H1 (cell line): Measurements from ENCODE around the gene FBN1. TPM values are rescaled to one million over a fixed set of nuclear protein-coding genes. Genes with fewer than 3 reads are reported as not detected.

Experiments
- BCL11A ChIP-seq, 2 experiments: IDR thresholded peaks; one replicate each; pipeline ENCODE4 v1.6.1; 2011; ENCODE audit warnings: low read depth in 2 of 2, low read length in 2 of 2, mild to moderate bottlenecking in 2 of 2
- BRCA1 ChIP-seq: IDR thresholded peaks from 2 replicates; pipeline ENCODE4 v1.6.1; 2012; ENCODE audit warnings: low read depth, low read length, improper control_type of control experiment
- CEBPB ChIP-seq: IDR thresholded peaks from 2 replicates; pipeline ENCODE4 v1.6.1; 2012; ENCODE audit warnings: low read depth, low read length
- EZH2 ChIP-seq: fragments of 200-600 bp; sonication (generic); IDR thresholded peaks from 2 replicates; pipeline ENCODE4 v1.7.1; 2012; ENCODE audit warnings: low read depth, mild to moderate bottlenecking, moderate library complexity, low read length, inconsistent platforms; ENCODE audit not compliant: severe bottlenecking
- FOSL1 ChIP-seq: IDR thresholded peaks from 2 replicates; pipeline ENCODE4 v1.6.1; 2011; ENCODE audit warnings: mild to moderate bottlenecking, low read depth, low read length, moderate library complexity; ENCODE audit not compliant: insufficient read depth
- GTF2F1 ChIP-seq: IDR thresholded peaks from 2 replicates; pipeline ENCODE4 v1.6.1; 2012; ENCODE audit warnings: low read depth, low read length, improper control_type of control experiment, borderline replicate concordance
- JUN ChIP-seq: IDR thresholded peaks from 2 replicates; pipeline ENCODE4 v1.6.1; 2011; ENCODE audit warnings: low read depth, mild to moderate bottlenecking, improper control_type of control experiment, low read length
- JUND ChIP-seq: IDR thresholded peaks from 2 replicates; pipeline ENCODE4 v1.6.1; 2011; ENCODE audit warnings: mild to moderate bottlenecking, improper control_type of control experiment, low read length
- KDM1A ChIP-seq: fragments of 200-600, 300-600 bp; sonication (generic); IDR thresholded peaks from 2 replicates; pipeline ENCODE4 v1.7.1; 2016; ENCODE audit warnings: mild to moderate bottlenecking, low read length, borderline replicate concordance
- KDM4A ChIP-seq: IDR thresholded peaks from one replicate; pipeline ENCODE4 v1.7.1; 2012; ENCODE audit warnings: low read depth, mild to moderate bottlenecking, moderate library complexity, low read length, inconsistent platforms; ENCODE audit not compliant: severe bottlenecking
- NRF1 ChIP-seq: IDR thresholded peaks from 2 replicates; pipeline ENCODE4 v1.6.1; 2011; ENCODE audit warnings: mild to moderate bottlenecking, low read depth, low read length, improper control_type of control experiment
- PHF8 ChIP-seq: fragments of 200-600 bp; sonication (generic); conservative IDR thresholded peaks from 2 replicates; pipeline ENCODE4 v1.7.1; 2012; ENCODE audit warnings: low read depth, mild to moderate bottlenecking, inconsistent platforms, low read length, moderate library complexity
- POLR2A ChIP-seq, 2 experiments: IDR thresholded peaks; 1 replicate in 1 of 2; 2 replicates in 1 of 2; pipeline ENCODE4 v1.6.1; 2011; ENCODE audit warnings: low read depth in 2 of 2, low read length in 2 of 2, mild to moderate bottlenecking in 2 of 2; ENCODE audit errors: control extremely low read depth in 1 of 2
- RXRA ChIP-seq: IDR thresholded peaks from 2 replicates; pipeline ENCODE4 v1.6.1; 2011; ENCODE audit warnings: low read depth, mild to moderate bottlenecking, low read length, moderate library complexity; ENCODE audit not compliant: insufficient read depth
- TEAD4 ChIP-seq: IDR thresholded peaks from 2 replicates; pipeline ENCODE4 v1.6.1; 2012; ENCODE audit warnings: low read depth, low read length, inconsistent platforms, mixed read lengths
- polyA plus RNA-seq, 7 experiments: library from polyadenylated mRNA; depleted of rRNA in 3 of 7; stranded (reverse) in 5 of 7; unstranded in 2 of 7; fragments of >200 nt in 5 of 7; fragments of 200-250 nt in 2 of 7; gene quantifications; 1 replicate in 5 of 7; 2 replicates in 1 of 7; 4 replicates in 1 of 7; pipeline versions ENCODE4 v1.2.1 to v1.2.3, GENCODE V29; 2011 to 2013; ENCODE audit warnings: missing spikeins in 2 of 7, mixed read lengths in 2 of 7
- total RNA-seq: library from RNA; stranded (reverse); fragmentation: NEBNext Ultra II Directional; extraction: Animal tissue kit (Norgen Biotek cat#: 25700); gene quantifications from 2 replicates; pipeline ENCODE4 v1.2.1, GENCODE V29; 2021
- TF ChIP-seq, protein P1 (sequence below): IDR thresholded peaks from 2 replicates; pipeline ENCODE4 v1.6.1; 2011; ENCODE audit warnings: low read length, improper control_type of control experiment
- TF ChIP-seq, protein P2 (sequence below): IDR thresholded peaks from 2 replicates; pipeline ENCODE4 v1.6.1; 2012; ENCODE audit warnings: inconsistent platforms
- TF ChIP-seq, protein P3 (sequence below): IDR thresholded peaks from 2 replicates; pipeline ENCODE4 v1.6.1; 2011; ENCODE audit warnings: low read depth, mild to moderate bottlenecking, low read length; ENCODE audit not compliant: insufficient read depth
- TF ChIP-seq, protein P4 (sequence below): IDR thresholded peaks from 2 replicates; pipeline ENCODE4 v1.6.1; 2012; ENCODE audit warnings: low read length, inconsistent platforms

FBN1 gene
- total and polyA plus RNA-seq, 2 of the 8 experiments (the other 6 are each of a cell fraction or from before 2014, with no cell fraction given) = 3.0 to 4.0 TPM

DNA sequence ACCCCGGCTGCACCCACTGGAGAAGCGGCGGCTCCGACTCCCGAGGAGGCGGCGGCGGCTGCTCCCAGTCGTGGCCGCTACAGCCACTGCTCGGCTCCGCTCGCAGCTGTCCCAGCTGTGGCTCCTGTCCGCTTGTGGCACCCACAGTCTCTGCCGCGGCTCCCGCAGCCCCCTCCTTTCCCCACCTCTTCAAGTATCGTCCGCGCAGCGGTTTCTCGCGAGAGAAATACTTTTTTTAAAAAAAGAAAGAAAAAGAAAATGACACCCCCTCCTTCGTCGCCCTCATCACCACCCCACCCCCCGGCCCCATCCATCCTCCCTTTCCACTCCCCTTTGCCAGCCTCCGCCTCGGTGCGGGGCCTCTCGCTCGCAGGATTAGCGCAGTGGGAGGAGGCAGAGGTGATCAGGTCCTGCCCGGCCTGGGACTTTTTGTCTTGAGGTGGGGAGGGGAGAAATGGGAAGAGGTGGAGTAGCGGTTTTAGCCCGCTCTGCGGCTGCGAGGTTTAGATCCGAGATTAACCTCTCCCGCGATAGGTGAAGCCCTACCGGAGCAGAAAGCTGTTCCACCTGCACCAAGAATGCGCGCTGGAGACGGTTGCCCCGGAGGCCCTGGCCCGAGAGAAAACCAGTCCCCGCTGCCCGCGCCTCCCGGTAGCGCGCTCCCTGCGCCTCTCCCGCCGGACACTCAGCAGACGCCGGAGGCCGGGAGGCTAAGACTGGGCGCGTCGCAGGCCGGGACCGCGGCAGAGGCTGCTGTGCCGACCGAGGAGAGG is at the start of gene FBN1 (continued):
- no peak for TF ChIP-seq FOSL1
- TF ChIP-seq, protein P1, sequence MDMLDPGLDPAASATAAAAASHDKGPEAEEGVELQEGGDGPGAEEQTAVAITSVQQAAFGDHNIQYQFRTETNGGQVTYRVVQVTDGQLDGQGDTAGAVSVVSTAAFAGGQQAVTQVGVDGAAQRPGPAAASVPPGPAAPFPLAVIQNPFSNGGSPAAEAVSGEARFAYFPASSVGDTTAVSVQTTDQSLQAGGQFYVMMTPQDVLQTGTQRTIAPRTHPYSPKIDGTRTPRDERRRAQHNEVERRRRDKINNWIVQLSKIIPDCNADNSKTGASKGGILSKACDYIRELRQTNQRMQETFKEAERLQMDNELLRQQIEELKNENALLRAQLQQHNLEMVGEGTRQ = no peak
- TF ChIP-seq, protein P2, sequence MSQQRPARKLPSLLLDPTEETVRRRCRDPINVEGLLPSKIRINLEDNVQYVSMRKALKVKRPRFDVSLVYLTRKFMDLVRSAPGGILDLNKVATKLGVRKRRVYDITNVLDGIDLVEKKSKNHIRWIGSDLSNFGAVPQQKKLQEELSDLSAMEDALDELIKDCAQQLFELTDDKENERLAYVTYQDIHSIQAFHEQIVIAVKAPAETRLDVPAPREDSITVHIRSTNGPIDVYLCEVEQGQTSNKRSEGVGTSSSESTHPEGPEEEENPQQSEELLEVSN = no peak
- peak; percentile 57 for TF ChIP-seq BRCA1
- TF ChIP-seq RXRA = no peak
- peak; percentile 48; the same call in 1 of the 2 replicates for TF ChIP-seq KDM1A
- TF ChIP-seq JUND = no peak
- TF ChIP-seq BCL11A (IDR thresholded peaks at IDR 0.05; ENCODE audit: low read depth in 2 of 2, low read length in 2 of 2) = no peak
- TF ChIP-seq, protein P3, sequence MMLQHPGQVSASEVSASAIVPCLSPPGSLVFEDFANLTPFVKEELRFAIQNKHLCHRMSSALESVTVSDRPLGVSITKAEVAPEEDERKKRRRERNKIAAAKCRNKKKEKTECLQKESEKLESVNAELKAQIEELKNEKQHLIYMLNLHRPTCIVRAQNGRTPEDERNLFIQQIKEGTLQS = no peak
- TF ChIP-seq JUN = no peak
- TF ChIP-seq EZH2 = no peak
- TF ChIP-seq PHF8 = peak; percentile 52
- peak; percentile 13 for TF ChIP-seq KDM4A
- no peak for TF ChIP-seq NRF1
- TF ChIP-seq, protein P4, sequence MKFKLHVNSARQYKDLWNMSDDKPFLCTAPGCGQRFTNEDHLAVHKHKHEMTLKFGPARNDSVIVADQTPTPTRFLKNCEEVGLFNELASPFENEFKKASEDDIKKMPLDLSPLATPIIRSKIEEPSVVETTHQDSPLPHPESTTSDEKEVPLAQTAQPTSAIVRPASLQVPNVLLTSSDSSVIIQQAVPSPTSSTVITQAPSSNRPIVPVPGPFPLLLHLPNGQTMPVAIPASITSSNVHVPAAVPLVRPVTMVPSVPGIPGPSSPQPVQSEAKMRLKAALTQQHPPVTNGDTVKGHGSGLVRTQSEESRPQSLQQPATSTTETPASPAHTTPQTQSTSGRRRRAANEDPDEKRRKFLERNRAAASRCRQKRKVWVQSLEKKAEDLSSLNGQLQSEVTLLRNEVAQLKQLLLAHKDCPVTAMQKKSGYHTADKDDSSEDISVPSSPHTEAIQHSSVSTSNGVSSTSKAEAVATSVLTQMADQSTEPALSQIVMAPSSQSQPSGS = no peak
- TF ChIP-seq GTF2F1 = no peak
- TF ChIP-seq CEBPB = no peak
- peak in 1 of 2 experiments; percentile 52; a peak in 1 of 3 replicates for TF ChIP-seq POLR2A (IDR thresholded peaks at IDR 0.05; ENCODE audit: control extremely low read depth in 1 of 2, low read depth in 2 of 2, low read length in 2 of 2)
- TF ChIP-seq TEAD4 = no peak
